Stomach (tissue), 4 donors: Measurements from ENCODE around the gene NSF.

Source experiments
- EP300 ChIP-seq: sonication (generic); formaldehyde crosslinking; IDR thresholded peaks from one replicate; pipeline ENCODE4 v1.6.1; 2017; ENCODE audit warnings: antibody characterized with exemption
- POLR2A ChIP-seq, 4 donors: fragments of 450-650 bp; IDR thresholded peaks; one replicate each; pipeline ENCODE4 v1.6.1; 2016; ENCODE audit warnings: antibody characterized with exemption in 4 of 4, control low read depth in 2 of 4, mild to moderate bottlenecking in 1 of 4, moderate library complexity in 1 of 4
- POLR2AphosphoS5 ChIP-seq, 3 donors: sonication (generic); formaldehyde crosslinking; IDR thresholded peaks; one replicate each; pipeline ENCODE4 v1.6.1; 2016; ENCODE audit warnings: antibody characterized with exemption in 3 of 3
- TF ChIP-seq, protein P1 (sequence below), 7 experiments: fragments of 450-650 bp in 4 of 7; fragments of 200-600 bp in 3 of 7; sonication (generic) in 3 of 7; IDR thresholded peaks; one replicate each; pipeline ENCODE4 v1.5.1; 2016 to 2019; ENCODE audit warnings: antibody characterized with exemption in 7 of 7, control low read depth in 2 of 7, mild to moderate bottlenecking in 1 of 7

GRCh38 chr17:46774108-46774737 is 183.8 kb downstream of the NSF start:
- TF ChIP-seq, protein P1, sequence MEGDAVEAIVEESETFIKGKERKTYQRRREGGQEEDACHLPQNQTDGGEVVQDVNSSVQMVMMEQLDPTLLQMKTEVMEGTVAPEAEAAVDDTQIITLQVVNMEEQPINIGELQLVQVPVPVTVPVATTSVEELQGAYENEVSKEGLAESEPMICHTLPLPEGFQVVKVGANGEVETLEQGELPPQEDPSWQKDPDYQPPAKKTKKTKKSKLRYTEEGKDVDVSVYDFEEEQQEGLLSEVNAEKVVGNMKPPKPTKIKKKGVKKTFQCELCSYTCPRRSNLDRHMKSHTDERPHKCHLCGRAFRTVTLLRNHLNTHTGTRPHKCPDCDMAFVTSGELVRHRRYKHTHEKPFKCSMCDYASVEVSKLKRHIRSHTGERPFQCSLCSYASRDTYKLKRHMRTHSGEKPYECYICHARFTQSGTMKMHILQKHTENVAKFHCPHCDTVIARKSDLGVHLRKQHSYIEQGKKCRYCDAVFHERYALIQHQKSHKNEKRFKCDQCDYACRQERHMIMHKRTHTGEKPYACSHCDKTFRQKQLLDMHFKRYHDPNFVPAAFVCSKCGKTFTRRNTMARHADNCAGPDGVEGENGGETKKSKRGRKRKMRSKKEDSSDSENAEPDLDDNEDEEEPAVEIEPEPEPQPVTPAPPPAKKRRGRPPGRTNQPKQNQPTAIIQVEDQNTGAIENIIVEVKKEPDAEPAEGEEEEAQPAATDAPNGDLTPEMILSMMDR (IDR thresholded peaks at IDR 0.05): no peak
- no peak for TF ChIP-seq POLR2A (IDR thresholded peaks at IDR 0.05)
- no peak for TF ChIP-seq POLR2AphosphoS5 (IDR thresholded peaks at IDR 0.05)
- no peak for TF ChIP-seq EP300
